ENCODE data around the gene GTPBP6. TPM values are rescaled to one million over a fixed set of nuclear protein-coding genes. Genes with fewer than 3 reads are reported as not detected.

GTPBP6 gene
- total RNA-seq, 2 donors from 2014 or later, result 32.6 to 33.5 TPM

DNA sequence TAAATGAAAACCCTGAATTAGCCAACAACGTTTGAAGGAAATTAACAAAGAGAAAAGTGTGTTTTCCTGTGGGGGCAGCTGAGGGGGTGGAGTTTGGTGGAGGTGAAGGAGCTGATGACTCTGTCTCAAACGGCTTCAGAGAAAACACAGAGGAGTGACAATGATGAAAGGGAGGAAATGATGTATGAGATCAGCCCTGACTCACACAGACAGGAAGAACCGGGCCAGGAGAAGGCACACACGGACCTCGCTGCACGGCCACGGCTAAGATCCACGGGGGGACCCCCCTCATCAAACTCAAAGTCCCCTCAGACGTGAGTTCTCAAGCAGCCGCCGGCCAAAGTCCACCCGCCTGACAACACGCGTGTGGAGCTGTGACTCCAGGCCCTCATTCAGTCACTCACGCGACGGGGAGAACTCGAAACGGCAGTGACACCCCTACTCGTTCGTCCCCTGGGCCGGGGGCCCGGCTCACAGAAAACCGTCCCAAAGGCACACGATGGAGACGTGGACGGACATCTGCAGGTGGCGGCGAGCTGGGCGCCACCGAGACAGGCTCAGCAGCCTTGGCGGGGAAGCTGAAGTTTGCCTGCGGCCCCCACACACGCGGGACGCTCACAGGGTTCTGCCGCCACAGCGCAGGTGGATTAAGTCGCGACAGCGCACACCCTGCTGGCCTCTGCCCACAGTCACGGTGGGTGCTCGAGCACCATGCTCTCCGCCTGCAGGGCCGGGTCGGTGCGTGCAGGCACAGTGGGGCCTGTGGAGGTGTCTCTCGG, 39.3 kb upstream of the GTPBP6 start:
- Histone ChIP-seq H3K4me3 (no peak overlapping the region), H3K27ac (no peak overlapping the region), H3K9me3 (peaks cover 8% of the 10 kb centered on the region), H3K36me3 (peaks cover 6% of the 10 kb centered on the region), H3K27me3 (replicated peaks; ENCODE audit: insufficient read depth) (no peaks in the 10 kb centered on the region), H3K4me1 (ENCODE audit: control insufficient read depth in 1 of 2, low read depth in 2 of 2) (no peaks in the 10 kb centered on the region)
- DNase-seq (ENCODE audit: low spot score) (no peak), ATAC-seq (ENCODE audit: insufficient number of reproducible peaks, low FRiP score, low read depth) (no peak)
- TF ChIP-seq, protein P1, sequence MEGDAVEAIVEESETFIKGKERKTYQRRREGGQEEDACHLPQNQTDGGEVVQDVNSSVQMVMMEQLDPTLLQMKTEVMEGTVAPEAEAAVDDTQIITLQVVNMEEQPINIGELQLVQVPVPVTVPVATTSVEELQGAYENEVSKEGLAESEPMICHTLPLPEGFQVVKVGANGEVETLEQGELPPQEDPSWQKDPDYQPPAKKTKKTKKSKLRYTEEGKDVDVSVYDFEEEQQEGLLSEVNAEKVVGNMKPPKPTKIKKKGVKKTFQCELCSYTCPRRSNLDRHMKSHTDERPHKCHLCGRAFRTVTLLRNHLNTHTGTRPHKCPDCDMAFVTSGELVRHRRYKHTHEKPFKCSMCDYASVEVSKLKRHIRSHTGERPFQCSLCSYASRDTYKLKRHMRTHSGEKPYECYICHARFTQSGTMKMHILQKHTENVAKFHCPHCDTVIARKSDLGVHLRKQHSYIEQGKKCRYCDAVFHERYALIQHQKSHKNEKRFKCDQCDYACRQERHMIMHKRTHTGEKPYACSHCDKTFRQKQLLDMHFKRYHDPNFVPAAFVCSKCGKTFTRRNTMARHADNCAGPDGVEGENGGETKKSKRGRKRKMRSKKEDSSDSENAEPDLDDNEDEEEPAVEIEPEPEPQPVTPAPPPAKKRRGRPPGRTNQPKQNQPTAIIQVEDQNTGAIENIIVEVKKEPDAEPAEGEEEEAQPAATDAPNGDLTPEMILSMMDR (IDR thresholded peaks at IDR 0.05), result no peak

DNA sequence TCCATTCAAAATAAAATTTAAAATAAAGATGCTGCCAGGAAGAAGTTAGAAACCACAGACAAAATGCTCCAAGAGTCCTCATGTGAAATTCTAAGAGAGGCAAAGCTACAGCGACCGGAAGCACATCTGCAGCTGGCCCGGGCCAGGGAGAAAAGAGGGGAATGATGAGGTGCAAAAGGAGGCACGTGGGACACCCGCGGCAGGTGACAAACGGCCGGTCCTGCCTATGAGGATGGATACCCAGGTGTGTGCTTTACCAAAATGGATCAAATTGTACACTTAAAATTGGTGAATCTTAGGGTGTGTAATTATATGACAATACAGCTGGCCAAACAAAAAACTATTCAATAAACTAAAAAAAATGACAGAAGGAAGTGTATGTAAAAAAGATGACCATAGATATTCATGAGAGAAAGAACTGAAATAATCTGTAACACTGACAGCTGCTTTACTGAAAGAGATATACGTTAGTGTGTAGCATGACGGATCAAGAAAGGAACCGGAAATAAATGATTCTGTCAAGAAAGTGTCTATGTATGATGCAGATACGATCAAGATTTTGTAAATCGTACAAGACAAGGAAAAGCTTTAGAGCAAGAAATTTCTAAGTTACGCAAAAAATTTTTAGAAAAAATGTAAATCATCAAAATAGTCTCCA, 38.6 kb upstream of the GTPBP6 start:
- no peak for ATAC-seq (ENCODE audit: insufficient number of reproducible peaks, low FRiP score, low read depth)

DNA sequence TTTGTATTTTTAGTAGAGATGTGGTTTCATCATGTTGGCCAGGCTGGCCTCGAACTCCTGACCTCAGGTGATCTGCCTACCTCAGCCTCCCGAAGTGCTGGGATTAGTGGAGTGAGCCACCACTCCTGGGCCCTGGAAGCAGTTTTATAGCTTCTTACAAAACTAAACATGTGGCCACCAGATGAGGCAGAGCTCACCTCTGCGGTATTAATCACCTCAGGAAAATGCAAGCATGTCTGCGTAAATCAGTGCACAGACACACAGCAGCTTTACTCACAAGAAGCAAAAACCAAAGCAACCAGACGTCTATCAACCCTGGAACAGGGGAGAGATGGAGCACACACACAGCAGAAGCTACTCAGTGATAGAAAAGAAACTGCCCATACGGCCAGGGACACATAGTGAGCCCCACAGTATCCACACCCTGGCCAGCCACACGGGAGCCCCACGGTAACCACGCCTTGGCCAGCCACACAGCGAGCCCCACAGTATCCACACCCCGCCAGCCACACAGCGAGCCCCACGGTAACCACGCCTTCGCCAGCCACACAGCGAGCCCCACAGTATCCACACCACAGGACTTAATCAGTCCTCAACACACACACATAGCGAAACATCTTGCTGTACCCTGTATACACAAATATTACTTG, 37.9 kb upstream of the GTPBP6 start:
- Histone ChIP-seq H3K27me3 (replicated peaks; ENCODE audit: insufficient read depth) (no peaks in the 10 kb centered on the region), H3K4me1 (ENCODE audit: control insufficient read depth in 1 of 2, low read depth in 2 of 2) (no peaks in the 10 kb centered on the region), H3K36me3 (peaks cover 8% of the 10 kb centered on the region), H3K9me3 (peaks cover 8% of the 10 kb centered on the region), H3K4me3 (no peak overlapping the region), H3K27ac (no peak overlapping the region)
- DNase-seq (ENCODE audit: low spot score) (no peak), ATAC-seq (ENCODE audit: insufficient number of reproducible peaks, low FRiP score, low read depth) (no peak)
- TF ChIP-seq, protein P1 (IDR thresholded peaks at IDR 0.05), result no peak

More for the DNA sequence above, 38.6 kb upstream of the GTPBP6 start:
- no peak overlapping the region for H3K27ac ChIP-seq
- H3K9me3 ChIP-seq, result peaks cover 8% of the 10 kb centered on the region
- no peak overlapping the region for H3K4me3 ChIP-seq
- H3K27me3 ChIP-seq (replicated peaks; ENCODE audit: insufficient read depth), result no peaks in the 10 kb centered on the region
- H3K36me3 ChIP-seq, result peaks cover 8% of the 10 kb centered on the region
- no peak for DNase-seq (ENCODE audit: low spot score)
- TF ChIP-seq, protein P1 (IDR thresholded peaks at IDR 0.05), result no peak
- no peaks in the 10 kb centered on the region for H3K4me1 ChIP-seq (ENCODE audit: control insufficient read depth in 1 of 2, low read depth in 2 of 2)

DNA sequence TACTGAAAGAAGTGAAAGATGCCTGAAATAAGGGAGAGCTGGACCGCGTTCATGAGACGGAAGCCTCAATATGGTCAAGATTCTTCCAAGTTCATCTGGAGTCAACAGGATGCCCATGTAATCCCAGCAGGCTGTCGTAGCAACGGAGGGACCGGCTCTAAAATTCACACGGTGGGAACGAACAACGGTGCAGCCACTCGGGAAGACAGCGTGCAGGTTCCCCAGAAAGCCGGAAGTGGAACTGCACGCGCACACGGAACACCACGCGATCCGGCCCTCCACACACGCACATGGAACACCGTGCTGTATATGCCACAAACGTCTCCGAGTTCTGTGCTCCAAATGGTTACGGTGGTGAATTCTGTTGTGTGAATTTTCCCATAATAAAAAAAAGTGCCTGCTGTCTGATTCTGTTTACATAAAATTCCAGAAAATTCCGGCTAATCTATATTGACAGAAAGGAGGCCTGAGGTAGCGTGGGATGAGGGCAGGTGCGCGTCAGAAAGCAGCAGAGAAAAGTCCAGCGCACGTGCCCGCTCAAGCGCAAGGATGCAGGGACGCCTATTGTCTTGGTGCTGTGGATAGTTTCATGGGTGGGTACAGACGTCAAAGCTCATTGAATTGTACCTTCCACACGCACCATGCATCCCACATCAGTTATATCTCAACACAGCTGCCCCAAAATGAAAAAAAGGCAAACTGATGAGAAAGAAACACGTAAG, 36.9 kb upstream of the GTPBP6 start:
- H3K27ac ChIP-seq, result no peak overlapping the region
- H3K4me1 ChIP-seq (ENCODE audit: control insufficient read depth in 1 of 2, low read depth in 2 of 2), result no peaks in the 10 kb centered on the region
- no peaks in the 10 kb centered on the region for H3K27me3 ChIP-seq (replicated peaks; ENCODE audit: insufficient read depth)
- H3K36me3 ChIP-seq, result peaks cover 3% of the 10 kb centered on the region
- no peak overlapping the region for H3K4me3 ChIP-seq
- no peak for ATAC-seq (ENCODE audit: insufficient number of reproducible peaks, low FRiP score, low read depth)
- peaks cover 7% of the 10 kb centered on the region for H3K9me3 ChIP-seq
- no peak for DNase-seq (ENCODE audit: low spot score)
- TF ChIP-seq, protein P1 (IDR thresholded peaks at IDR 0.05), result no peak

Measured in thoracic aorta (tissue), 2 donors.